Activated CD8-positive, alpha-beta memory T cell treated with anti-CD3 and anti-CD28 coated beads, Interleukin-2, amount 50 U/mL, for 1 hour (primary cell): ENCODE data around the gene TMEM132D.

Experiments
- DNase-seq: peaks from one replicate; pipeline ENCODE4 v3.0.0-alpha.2; 2020; ENCODE audit errors: extremely low read depth

Gene TMEM132D

DNA sequence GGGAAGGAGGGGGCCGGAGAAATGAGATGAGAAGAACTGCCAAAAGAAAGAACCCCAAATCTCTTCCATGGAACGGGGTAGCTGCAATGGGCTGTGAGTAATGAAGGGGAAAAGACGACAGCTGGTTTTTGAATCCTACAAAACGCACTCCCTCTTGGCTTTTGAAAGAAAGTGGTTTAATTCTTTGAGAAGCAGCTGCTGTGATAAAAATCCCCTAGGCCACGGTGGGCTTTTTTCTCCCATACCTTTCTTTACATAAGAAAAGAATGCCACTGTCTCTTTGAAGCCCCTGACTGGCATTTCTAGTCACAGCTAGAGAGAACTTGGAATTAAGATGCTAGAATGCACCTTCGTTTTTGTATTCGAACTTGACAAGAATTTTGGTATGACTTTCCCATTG is 564.5 kb downstream of the TMEM132D start:
- no peak for DNase-seq

DNA sequence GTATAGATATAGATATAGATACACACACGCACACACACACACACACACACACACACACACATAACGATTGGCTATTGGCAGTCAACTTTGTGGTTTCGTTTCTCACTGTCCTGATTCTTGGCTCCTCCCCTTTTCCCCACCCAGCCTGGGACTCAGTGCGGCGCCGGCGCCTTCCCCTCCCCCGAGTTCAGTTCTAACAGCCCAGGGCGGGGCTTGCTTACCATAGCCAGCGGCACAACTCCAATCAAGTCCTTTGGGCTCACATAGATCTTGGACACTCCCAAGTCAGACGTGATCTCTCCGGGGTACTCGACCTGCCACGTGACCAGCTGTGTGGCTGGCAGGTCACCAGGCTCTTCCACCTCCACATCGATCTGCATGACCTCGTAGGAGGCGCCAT is 566.4 kb downstream of the TMEM132D start:
- no peak for DNase-seq

DNA sequence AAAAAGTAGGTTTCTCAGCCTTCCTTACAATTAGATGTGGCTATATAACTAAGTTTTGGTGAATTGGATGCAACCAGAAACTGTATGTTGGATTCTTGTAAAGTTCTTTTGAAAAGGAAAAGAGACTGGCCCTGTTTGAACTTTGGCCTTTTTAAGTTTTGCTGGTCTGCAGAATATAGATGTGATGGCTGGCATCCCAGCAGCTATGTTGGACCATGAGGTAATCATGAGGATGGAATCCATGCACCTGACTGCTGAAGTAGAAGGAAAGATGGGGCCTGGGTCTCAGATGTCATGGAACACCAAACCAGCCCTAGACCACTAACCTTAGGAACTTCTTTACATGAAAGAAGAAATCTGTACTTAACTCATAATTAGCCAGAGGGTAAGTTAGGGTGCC is 568.1 kb downstream of the TMEM132D start:
- no peak for DNase-seq

DNA sequence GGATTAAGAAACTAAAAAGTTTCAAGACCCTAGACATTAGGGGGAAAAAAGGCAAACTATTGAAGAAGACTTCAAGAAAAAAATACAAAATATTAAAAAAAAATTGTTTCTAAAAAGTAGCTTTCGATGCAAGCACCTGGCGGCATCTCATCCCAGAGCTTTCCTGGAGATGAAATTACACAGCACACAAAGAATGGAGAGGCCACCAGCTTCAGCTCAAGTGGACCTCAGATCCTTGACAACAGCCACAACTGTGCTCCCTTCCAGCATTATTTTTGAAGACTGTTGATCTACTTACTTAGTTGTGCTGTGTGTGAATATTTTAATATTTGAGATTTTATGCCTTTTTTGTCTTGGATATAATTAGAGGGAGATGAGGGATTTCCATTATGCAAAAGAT is 571.5 kb downstream of the TMEM132D start:
- DNase-seq: no peak

- no peak for DNase-seq
Observed at GRCh38 chr12:129331356-129332085, 572.3 kb downstream of the TMEM132D start.

GRCh38 chr12:129328235-129328634 is 575.6 kb downstream of the TMEM132D start:
- DNase-seq: no peak

DNA sequence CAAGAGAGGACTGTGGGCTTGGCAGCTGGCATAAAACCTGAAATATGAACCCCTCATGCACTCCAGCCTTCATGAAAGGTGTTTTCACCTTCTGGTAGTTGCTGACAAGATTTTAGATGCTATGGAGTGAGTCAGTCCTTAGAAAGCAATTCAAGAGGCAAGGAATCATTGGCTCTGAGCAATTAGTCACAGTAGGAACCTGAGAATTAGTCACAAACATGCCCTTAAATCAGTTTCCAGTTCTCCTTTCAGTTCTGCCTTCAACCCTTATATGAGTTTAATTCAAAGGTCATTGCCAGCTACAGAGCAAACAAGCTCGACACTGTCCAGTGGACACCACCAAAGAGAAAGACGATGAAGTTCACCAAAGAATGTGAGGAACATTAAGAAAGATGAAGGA is 578.3 kb downstream of the TMEM132D start:
- DNase-seq: no peak

DNA sequence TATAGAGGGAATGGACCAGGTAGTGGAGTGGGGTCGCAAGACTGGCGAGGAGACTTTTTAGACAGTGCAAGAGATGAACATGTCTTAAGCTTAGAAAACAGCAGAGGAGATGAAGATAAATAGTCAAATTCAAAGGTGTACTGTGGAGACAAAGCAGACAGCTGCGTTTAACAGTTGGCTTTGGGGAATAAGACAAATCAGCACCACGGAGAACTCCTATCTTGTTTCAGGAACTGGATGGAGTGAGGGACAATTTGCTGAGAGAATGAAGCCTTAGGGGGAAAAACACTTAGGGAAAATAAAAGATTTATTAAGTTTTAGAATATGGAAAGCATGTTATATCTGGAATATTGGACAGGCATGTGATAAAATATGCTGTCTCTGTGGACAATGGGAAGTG is 591.8 kb downstream of the TMEM132D start:
- no peak for DNase-seq

GRCh38 chr12:129310346-129310745 is 593.5 kb downstream of the TMEM132D start:
- no peak for DNase-seq

- no peak for DNase-seq
Observed at GRCh38 chr12:129305851-129306250, 598.0 kb downstream of the TMEM132D start.

DNA sequence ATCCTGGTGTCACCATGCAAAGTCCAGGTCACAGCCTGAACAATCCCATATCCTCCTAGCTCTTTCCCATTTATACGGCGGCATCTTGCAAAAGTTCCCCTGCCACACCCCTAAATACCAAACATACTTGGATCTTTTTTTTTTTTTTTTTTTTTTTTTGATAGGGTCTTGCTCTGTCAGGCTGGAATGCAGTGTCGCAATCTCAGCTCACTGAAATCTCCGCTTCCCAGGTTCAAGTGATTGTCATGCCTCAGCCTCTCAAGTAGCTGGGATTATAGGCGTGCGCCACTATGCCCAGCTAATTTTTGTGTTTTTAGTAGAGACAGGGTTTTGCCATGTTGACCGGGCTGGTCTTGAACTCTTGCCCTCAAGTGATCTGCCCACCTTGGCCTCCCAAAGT is 599.3 kb downstream of the TMEM132D start:
- no peak for DNase-seq

GRCh38 chr12:129300011-129300410 is 603.8 kb downstream of the TMEM132D start:
- no peak for DNase-seq

DNA sequence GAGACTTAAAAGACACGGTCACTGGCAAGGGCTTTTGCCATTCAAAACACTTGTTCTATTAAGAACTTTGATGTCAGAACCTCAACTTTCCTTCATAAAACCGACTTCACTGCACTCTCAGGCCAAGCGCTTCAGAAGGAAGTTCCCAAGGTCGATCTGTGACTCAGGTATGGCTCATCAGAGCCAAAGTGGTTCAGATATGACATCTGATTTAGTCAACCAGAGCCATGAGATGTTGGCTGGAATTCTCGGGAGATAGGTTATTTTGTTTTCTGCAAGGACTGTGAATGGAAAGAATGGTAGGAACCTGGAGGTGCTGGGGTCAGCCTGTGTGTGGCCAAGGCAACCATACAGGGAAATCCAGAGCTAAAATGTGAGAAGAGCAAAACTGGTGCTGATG is 604.9 kb downstream of the TMEM132D start:
- DNase-seq: no peak

GRCh38 chr12:129296671-129297070 is 607.2 kb downstream of the TMEM132D start:
- no peak for DNase-seq

DNA sequence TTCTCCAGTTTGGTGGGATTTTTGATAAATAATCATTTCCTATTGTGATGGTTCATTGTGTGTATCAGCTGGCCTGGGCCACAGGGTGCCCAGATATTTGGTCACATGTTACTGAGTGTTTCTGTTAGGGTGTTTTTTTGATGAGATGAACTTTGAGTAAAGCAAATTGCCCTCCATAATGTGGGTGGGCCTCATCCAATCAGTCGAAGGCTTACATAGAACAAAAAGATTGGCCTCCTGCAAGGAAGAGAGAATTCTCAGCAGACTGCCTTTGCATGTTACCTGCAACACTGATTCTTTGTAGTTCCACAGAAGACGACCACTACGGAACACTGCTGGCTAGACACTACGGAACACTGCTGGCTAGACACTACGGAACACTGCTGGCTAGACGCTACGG is 609.0 kb downstream of the TMEM132D start:
- DNase-seq: no peak

DNA sequence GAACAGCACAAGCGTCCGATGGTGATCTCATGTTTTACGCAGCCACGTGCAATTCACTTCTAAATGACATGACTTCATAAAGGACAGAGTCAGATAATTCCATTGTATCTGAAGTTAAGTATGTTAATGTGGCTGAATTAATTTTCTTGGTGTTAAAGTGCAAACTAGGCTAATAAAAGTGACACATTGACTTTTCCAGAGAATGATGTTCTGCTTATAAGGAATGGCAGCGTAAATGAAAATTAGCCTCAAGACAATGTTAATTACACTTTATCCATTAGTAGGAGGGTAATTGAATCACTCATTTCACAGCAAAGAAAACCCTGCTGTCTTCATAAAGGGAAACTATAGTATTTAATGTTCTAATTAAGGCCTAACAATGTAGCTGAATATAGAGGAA is 624.1 kb downstream of the TMEM132D start:
- DNase-seq: no peak

- DNase-seq: no peak
Observed at GRCh38 chr12:129276361-129277060, 627.3 kb downstream of the TMEM132D start.

GRCh38 chr12:129269756-129270495 is 633.9 kb downstream of the TMEM132D start:
- no peak for DNase-seq

GRCh38 chr12:129258781-129259318 is 645.0 kb downstream of the TMEM132D start:
- no peak for DNase-seq

DNA sequence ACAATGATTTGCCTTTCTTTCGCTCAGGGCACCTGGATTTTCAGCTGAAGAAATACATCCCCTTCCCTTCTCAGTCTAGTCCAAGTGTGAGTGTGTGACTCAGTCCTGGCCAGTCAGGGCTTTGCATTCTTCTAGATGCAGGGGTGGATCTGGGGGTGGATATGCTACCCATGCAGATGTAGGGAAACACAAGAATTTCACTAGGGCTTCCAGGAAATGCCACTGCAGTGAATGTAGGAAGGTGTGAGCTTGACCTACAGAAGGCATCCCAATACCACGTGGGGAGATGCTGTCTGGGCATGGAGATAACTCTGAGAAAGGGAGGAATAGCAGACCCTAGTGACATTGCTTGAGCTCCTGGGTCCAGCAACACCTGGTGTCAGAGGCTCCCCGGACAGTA is 646.3 kb downstream of the TMEM132D start:
- no peak for DNase-seq

- DNase-seq: no peak
Observed at GRCh38 chr12:129246630-129247029, 657.2 kb downstream of the TMEM132D start.

DNA sequence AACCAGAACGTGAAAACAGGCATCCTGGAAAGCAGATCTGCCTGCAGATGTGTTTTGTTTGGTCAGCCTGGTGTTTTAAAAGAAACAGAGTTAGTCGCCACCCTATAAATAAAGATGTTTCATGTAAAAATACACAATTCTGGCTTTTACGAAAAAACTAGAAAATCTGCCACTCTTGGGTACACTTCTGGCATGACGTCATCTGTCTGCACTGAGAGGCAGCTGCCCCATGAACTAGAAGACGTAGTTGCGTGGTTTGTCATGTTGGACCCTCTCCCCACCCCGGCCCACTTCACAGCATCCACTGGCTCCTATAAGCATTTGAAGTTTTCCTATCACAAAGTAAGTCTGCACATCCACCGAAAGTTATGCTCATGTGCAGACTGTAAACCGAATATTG is 658.1 kb downstream of the TMEM132D start:
- no peak for DNase-seq

- DNase-seq: no peak
Observed at GRCh38 chr12:129241852-129242251, 662.0 kb downstream of the TMEM132D start.
